ENCODE data around the gene SLC51A.

Gene SLC51A

GRCh38 chr3:196222876-196223595 is 6.7 kb downstream of the SLC51A start:
- H3K9me2 ChIP-seq (ENCODE audit: low read depth, low read length), result no peaks in the 10 kb centered on the region
- H3F3A ChIP-seq (ENCODE audit: insufficient read depth, low read length), result no peaks in the 10 kb centered on the region
- no peak overlapping the region for H3K4me3 ChIP-seq (ENCODE audit: low read depth, low read length, poor library complexity, severe bottlenecking)
- TF ChIP-seq EZH2 (IDR thresholded peaks at IDR 0.05; ENCODE audit: borderline replicate concordance, low read length) (no peak), CTCF (IDR thresholded peaks at IDR 0.05; ENCODE audit: low read length) (no peak)
- H2AFZ ChIP-seq (ENCODE audit: low read length), result no peak overlapping the region
- peaks cover 8% of the 10 kb centered on the region for H3K27me3 ChIP-seq (ENCODE audit: insufficient read depth, low read length)
- no peaks in the 10 kb centered on the region for H3K36me3 ChIP-seq (ENCODE audit: insufficient read depth, low read length)
- no peak overlapping the region for H3K9ac ChIP-seq (ENCODE audit: low read length)
- no peaks in the 10 kb centered on the region for H3K79me2 ChIP-seq (ENCODE audit: insufficient read depth, low read length)
- no peak overlapping the region for H3K4me2 ChIP-seq (ENCODE audit: low read length)
- H3K9me3 ChIP-seq (ENCODE audit: low read length), result no peaks in the 10 kb centered on the region
- H3K27ac ChIP-seq (ENCODE audit: low read depth, low read length, poor library complexity, severe bottlenecking), result no peak overlapping the region
- peaks cover 12% of the 10 kb centered on the region for H3K4me1 ChIP-seq (ENCODE audit: insufficient read depth, low read length, severe bottlenecking)
- H4K20me1 ChIP-seq (ENCODE audit: insufficient read depth, low read length), result no peaks in the 10 kb centered on the region

GRCh38 chr3:196225086-196225485 is 8.8 kb downstream of the SLC51A start:
- Histone ChIP-seq H3K36me3 (ENCODE audit: insufficient read depth, low read length) (no peaks in the 10 kb centered on the region), H3K4me1 (ENCODE audit: insufficient read depth, low read length, severe bottlenecking) (no peaks in the 10 kb centered on the region), H2AFZ (ENCODE audit: low read length) (no peak overlapping the region), H3K4me2 (ENCODE audit: low read length) (no peak overlapping the region), H3K27me3 (ENCODE audit: insufficient read depth, low read length) (peaks cover 8% of the 10 kb centered on the region), H3K9me3 (ENCODE audit: low read length) (no peaks in the 10 kb centered on the region), H4K20me1 (ENCODE audit: insufficient read depth, low read length) (no peaks in the 10 kb centered on the region), H3K4me3 (ENCODE audit: low read depth, low read length, poor library complexity, severe bottlenecking) (no peak overlapping the region), H3K79me2 (ENCODE audit: insufficient read depth, low read length) (no peaks in the 10 kb centered on the region), H3K27ac (ENCODE audit: low read depth, low read length, poor library complexity, severe bottlenecking) (no peak overlapping the region), H3K9me2 (ENCODE audit: low read depth, low read length) (no peaks in the 10 kb centered on the region), H3K9ac (ENCODE audit: low read length) (no peak overlapping the region), H3F3A (ENCODE audit: insufficient read depth, low read length) (no peaks in the 10 kb centered on the region)
- no peak for TF ChIP-seq CTCF (IDR thresholded peaks at IDR 0.05; ENCODE audit: low read length)
- TF ChIP-seq EZH2 (IDR thresholded peaks at IDR 0.05; ENCODE audit: borderline replicate concordance, low read length), result no peak

- H3K4me2 ChIP-seq (ENCODE audit: low read length), result no peak overlapping the region
- H3K27ac ChIP-seq (ENCODE audit: low read depth, low read length, poor library complexity, severe bottlenecking), result no peak overlapping the region
- no peaks in the 10 kb centered on the region for H3K9me2 ChIP-seq (ENCODE audit: low read depth, low read length)
- TF ChIP-seq CTCF (IDR thresholded peaks at IDR 0.05; ENCODE audit: low read length) (no peak), EZH2 (IDR thresholded peaks at IDR 0.05; ENCODE audit: borderline replicate concordance, low read length) (no peak)
- no peaks in the 10 kb centered on the region for H3K4me1 ChIP-seq (ENCODE audit: insufficient read depth, low read length, severe bottlenecking)
- H3K4me3 ChIP-seq (ENCODE audit: low read depth, low read length, poor library complexity, severe bottlenecking), result no peak overlapping the region
- H3K27me3 ChIP-seq (ENCODE audit: insufficient read depth, low read length), result peaks cover 8% of the 10 kb centered on the region
- H4K20me1 ChIP-seq (ENCODE audit: insufficient read depth, low read length), result no peaks in the 10 kb centered on the region
- no peaks in the 10 kb centered on the region for H3K9me3 ChIP-seq (ENCODE audit: low read length)
- no peaks in the 10 kb centered on the region for H3K36me3 ChIP-seq (ENCODE audit: insufficient read depth, low read length)
- H3F3A ChIP-seq (ENCODE audit: insufficient read depth, low read length), result no peaks in the 10 kb centered on the region
- no peak overlapping the region for H2AFZ ChIP-seq (ENCODE audit: low read length)
- no peak overlapping the region for H3K9ac ChIP-seq (ENCODE audit: low read length)
- H3K79me2 ChIP-seq (ENCODE audit: insufficient read depth, low read length), result no peaks in the 10 kb centered on the region
These were observed 9.5 kb downstream of the SLC51A start for GRCh38 chr3:196225763-196226364.

All from OCI-LY1 (cell line).